ENCODE measurements around the gene PRDM2.

Gene PRDM2

GRCh38 chr1:13823126-13823880 is 123.3 kb downstream of the PRDM2 start:
- DNase-seq (ENCODE audit: low read depth), result no peak
- no peak for TF ChIP-seq CTCF (IDR thresholded peaks at IDR 0.05; ENCODE audit: control insufficient read depth, insufficient read depth, low read depth, low read length, missing control alignments)
- H3K4me3 ChIP-seq (ENCODE audit: control insufficient read depth, low read depth, low read length), result no peak overlapping the region

- DNase-seq (ENCODE audit: low read depth), result no peak
- no peak for TF ChIP-seq CTCF (IDR thresholded peaks at IDR 0.05; ENCODE audit: control insufficient read depth, insufficient read depth, low read depth, low read length, missing control alignments)
- H3K4me3 ChIP-seq (ENCODE audit: control insufficient read depth, low read depth, low read length), result no peak overlapping the region
These were observed 123.9 kb downstream of the PRDM2 start for GRCh38 chr1:13823936-13824335.

- no peak for TF ChIP-seq CTCF (IDR thresholded peaks at IDR 0.05; ENCODE audit: control insufficient read depth, insufficient read depth, low read depth, low read length, missing control alignments)
- no peak for DNase-seq (ENCODE audit: low read depth)
- no peak overlapping the region for H3K4me3 ChIP-seq (ENCODE audit: control insufficient read depth, low read depth, low read length)
These were observed 124.6 kb downstream of the PRDM2 start for GRCh38 chr1:13824626-13825025.

- H3K4me3 ChIP-seq (ENCODE audit: control insufficient read depth, low read depth, low read length), result no peak overlapping the region
- peak; percentile 38 for TF ChIP-seq CTCF (IDR thresholded peaks at IDR 0.05; ENCODE audit: control insufficient read depth, insufficient read depth, low read depth, low read length, missing control alignments)
- DNase-seq (ENCODE audit: low read depth), result no peak
These were observed 125.0 kb downstream of the PRDM2 start for GRCh38 chr1:13825033-13825432.

GRCh38 chr1:13826009-13826408 is 126.0 kb downstream of the PRDM2 start:
- no peak overlapping the region for H3K4me3 ChIP-seq (ENCODE audit: control insufficient read depth, low read depth, low read length)
- no peak for TF ChIP-seq CTCF (IDR thresholded peaks at IDR 0.05; ENCODE audit: control insufficient read depth, insufficient read depth, low read depth, low read length, missing control alignments)
- no peak for DNase-seq (ENCODE audit: low read depth)

GRCh38 chr1:13826591-13826990 is 126.6 kb downstream of the PRDM2 start:
- DNase-seq (ENCODE audit: low read depth), result no peak
- TF ChIP-seq CTCF (IDR thresholded peaks at IDR 0.05; ENCODE audit: control insufficient read depth, insufficient read depth, low read depth, low read length, missing control alignments), result no peak
- no peak overlapping the region for H3K4me3 ChIP-seq (ENCODE audit: control insufficient read depth, low read depth, low read length)
